NCI-H345 (cell line): ENCODE measurements around the gene TMEM8B.
A peak's percentile ranks its signal among the peaks of the same experiment; 100 is the strongest.
"Not testable (repeated sequence)": the region's sequence is repeated elsewhere in the genome, so short reads cannot be mapped to it uniquely, and the experiment has no call there.

Experiments
- DNase-seq: peaks from one replicate; lab custom pipeline; 2025; lab: John Stamatoyannopoulos, UW

The TMEM8B gene

GRCh38 chr9:35908504-35909125 lies 79.6 kb downstream of the TMEM8B start:
- no peak for DNase-seq

GRCh38 chr9:35909274-35909673 lies 80.2 kb downstream of the TMEM8B start, which contains the start of gene SPAAR:
Gene SPAAR (plus strand): TSS chr9:35909490. CDS start chr9:35910464, 974 bp downstream.
- DNase-seq = no peak

- DNase-seq = no peak
Measured at GRCh38 chr9:35909687-35910612, 80.9 kb downstream of the TMEM8B start.

GRCh38 chr9:35910613-35911359 lies 81.8 kb downstream of the TMEM8B start:
- peak; percentile 8 for DNase-seq

GRCh38 chr9:35911690-35912089 lies 82.7 kb downstream of the TMEM8B start:
- no peak for DNase-seq

- DNase-seq = no peak
Measured at GRCh38 chr9:35912791-35913400, 83.9 kb downstream of the TMEM8B start.

- DNase-seq = not testable (repeated sequence)
Measured at GRCh38 chr9:35913429-35913828, 84.4 kb downstream of the TMEM8B start.

GRCh38 chr9:35914301-35914807 lies 85.3 kb downstream of the TMEM8B start:
- no peak for DNase-seq
